H1 (cell line): ENCODE results near the gene CD96. TPM values are rescaled to one million over a fixed set of nuclear protein-coding genes. Genes with fewer than 3 reads are reported as not detected.

ENCODE experiments used
- CTCF ChIA-PET: fragments of 300-600 bp; sonication (Branson Sonifier 250); formaldehyde crosslinking; loops from one replicate; lab custom pipeline; 2021; ENCODE audit not compliant: partially characterized antibody; lab: Charles Lee
- POLR2A ChIA-PET: fragments of 300-600 bp; sonication (Branson Sonifier 250); formaldehyde crosslinking; loops from one replicate; lab custom pipeline; 2021; ENCODE audit warnings: inconsistent platforms; ENCODE audit not compliant: partially characterized antibody; lab: Charles Lee
- DNase-seq, 2 experiments: peaks; one replicate each; pipeline versions ENCODE4 v3.0.0 to v3.0.0-alpha.2; 2010 to 2022; ENCODE audit warnings: low spot score in 2 of 2, low read depth in 1 of 2, mixed read lengths in 1 of 2
- FAIRE-seq: peaks from 2 replicates; lab custom pipeline; 2011; peaks lifted over from hg19 to GRCh38; lab: Jason Lieb, UNC
- H2AFZ ChIP-seq: 2 replicates; pipeline ENCODE4 v1.8.1; 2012; ENCODE audit warnings: low read length, inconsistent platforms
- H2AK5ac ChIP-seq: 2 replicates; pipeline ENCODE4 v1.6.1; 2013; ENCODE audit warnings: low read depth, low read length
- H2BK120ac ChIP-seq: replicated peaks from 2 replicates; pipeline ENCODE3; 2013; ENCODE audit warnings: low read depth, low read length, inconsistent platforms
- H2BK12ac ChIP-seq: 2 replicates; pipeline ENCODE4 v1.6.1; 2013; ENCODE audit warnings: low read depth, low read length
- H2BK15ac ChIP-seq: 2 replicates; pipeline ENCODE4 v1.6.1; 2013; ENCODE audit warnings: low read length
- H2BK20ac ChIP-seq: 2 replicates; pipeline ENCODE4 v1.6.1; 2013; ENCODE audit warnings: low read length
- H2BK5ac ChIP-seq: 2 replicates; pipeline ENCODE4 v1.6.1; 2013; ENCODE audit warnings: low read depth, low read length
- H3K14ac ChIP-seq: 2 replicates; pipeline ENCODE4 v1.6.1; 2013; ENCODE audit warnings: inconsistent platforms; ENCODE audit not compliant: insufficient read length
- H3K18ac ChIP-seq: 2 replicates; pipeline ENCODE4 v1.6.1; 2013; ENCODE audit warnings: low read length; ENCODE audit errors: extremely low read depth
- H3K23ac ChIP-seq: 2 replicates; pipeline ENCODE4 v1.6.1; 2013; ENCODE audit warnings: inconsistent platforms; ENCODE audit not compliant: insufficient read length
- H3K23me2 ChIP-seq: 2 replicates; pipeline ENCODE4 v1.6.1; 2013; ENCODE audit warnings: low read depth, low read length
- H3K27ac ChIP-seq: 2 replicates; pipeline ENCODE4 v1.6.1; 2011; ENCODE audit warnings: low read depth, low read length, inconsistent platforms
- H3K27me3 ChIP-seq, 4 experiments: replicated peaks in 1 of 4; 1 replicate in 1 of 4; 2 replicates in 3 of 4; pipeline versions ENCODE4 v1.6.1 to v1.8.1; 2011 to 2013; ENCODE audit warnings: low read length in 3 of 4, mild to moderate bottlenecking in 3 of 4, inconsistent platforms in 2 of 4, mixed read lengths in 2 of 4, moderate library complexity in 1 of 4; ENCODE audit not compliant: control insufficient read depth in 3 of 4, insufficient read depth in 3 of 4; ENCODE audit errors: extremely low read depth in 1 of 4
- H3K36me3 ChIP-seq, 4 experiments: 2 replicates each; pipeline versions ENCODE4 v1.6.1 to v1.8.1; 2011 to 2013; ENCODE audit warnings: mild to moderate bottlenecking in 4 of 4, low read length in 3 of 4, moderate library complexity in 2 of 4, control low read depth in 1 of 4, inconsistent platforms in 1 of 4; ENCODE audit not compliant: insufficient read depth in 4 of 4, control insufficient read depth in 2 of 4
- H3K4ac ChIP-seq: replicated peaks from 2 replicates; pipeline ENCODE3; 2013; ENCODE audit warnings: low read length, low read depth, mixed read lengths, inconsistent platforms; ENCODE audit not compliant: insufficient read length
- H3K4me1 ChIP-seq, 4 experiments: replicated peaks in 1 of 4; 1 replicate in 1 of 4; 2 replicates in 3 of 4; pipeline versions ENCODE4 v1.6.1 to v1.8.1; 2011 to 2013; ENCODE audit warnings: low read length in 3 of 4, inconsistent platforms in 2 of 4, mixed read lengths in 1 of 4; ENCODE audit not compliant: insufficient read depth in 4 of 4, control insufficient read depth in 3 of 4
- H3K4me2 ChIP-seq, 2 experiments: 2 replicates each; pipeline versions ENCODE4 v1.6.1 to v1.8.1; 2011 to 2013; ENCODE audit warnings: low read depth in 2 of 2, low read length in 2 of 2, control low read depth in 1 of 2, inconsistent platforms in 1 of 2, mild to moderate bottlenecking in 1 of 2; ENCODE audit not compliant: insufficient read depth in 1 of 2
- H3K4me3 ChIP-seq, 4 experiments: fragments of 200-600, 300-600 bp in 1 of 4; sonication (generic), shearing (Covaris generic), sonication (Bioruptor Twin) in 1 of 4; 2 replicates each; pipeline versions ENCODE4 v1.5.1 to v1.8.1; 2011 to 2016; ENCODE audit warnings: low read length in 4 of 4, low read depth in 3 of 4, control low read depth in 2 of 4, inconsistent platforms in 2 of 4, mild to moderate bottlenecking in 2 of 4, mixed read lengths in 1 of 4, moderate library complexity in 1 of 4; ENCODE audit not compliant: insufficient read depth in 2 of 4; ENCODE audit errors: extremely low read depth in 1 of 4
- H3K56ac ChIP-seq: replicated peaks from 2 replicates; pipeline ENCODE3; 2013; ENCODE audit warnings: low read depth, mild to moderate bottlenecking, mixed read lengths, low read length, inconsistent platforms; ENCODE audit not compliant: insufficient read length
- H3K79me1 ChIP-seq: 2 replicates; pipeline ENCODE4 v1.6.1; 2013; ENCODE audit warnings: low read depth, low read length, control low read depth
- H3K79me2 ChIP-seq, 2 experiments: 2 replicates each; pipeline versions ENCODE4 v1.6.1 to v1.8.1; 2012 to 2013; ENCODE audit warnings: low read length in 2 of 2, mild to moderate bottlenecking in 2 of 2, inconsistent platforms in 1 of 2; ENCODE audit not compliant: insufficient read depth in 2 of 2, control insufficient read depth in 1 of 2
- H3K9ac ChIP-seq, 4 experiments: replicated peaks in 1 of 4; 1 replicate in 1 of 4; 2 replicates in 3 of 4; pipeline versions ENCODE4 v1.6.1 to v1.8.1; 2011 to 2013; ENCODE audit warnings: low read depth in 3 of 4, low read length in 3 of 4, control low read depth in 2 of 4, mild to moderate bottlenecking in 2 of 4, moderate library complexity in 2 of 4, inconsistent platforms in 1 of 4; ENCODE audit errors: extremely low read depth in 1 of 4
- H3K9me3 ChIP-seq, 2 experiments: 2 replicates each; pipeline versions ENCODE4 v1.6.1 to v1.8.1; 2012 to 2013; ENCODE audit warnings: mild to moderate bottlenecking in 2 of 2, moderate library complexity in 2 of 2, control low read depth in 1 of 2, inconsistent platforms in 1 of 2, low read depth in 1 of 2, low read length in 1 of 2, mixed read lengths in 1 of 2; ENCODE audit not compliant: insufficient read depth in 2 of 2
- H4K20me1 ChIP-seq, 2 experiments: replicated peaks in 1 of 2; 2 replicates each; pipeline versions ENCODE3 to v1.8.1; 2011 to 2013; ENCODE audit warnings: inconsistent platforms in 2 of 2, low read length in 2 of 2, mild to moderate bottlenecking in 1 of 2; ENCODE audit not compliant: insufficient read depth in 2 of 2, control insufficient read depth in 1 of 2
- H4K5ac ChIP-seq: 2 replicates; pipeline ENCODE4 v1.6.1; 2013; ENCODE audit warnings: low read length, low read depth, mixed read lengths, inconsistent platforms; ENCODE audit not compliant: insufficient read length
- H4K8ac ChIP-seq: 2 replicates; pipeline ENCODE4 v1.8.0; 2013; ENCODE audit warnings: mild to moderate bottlenecking, moderate library complexity, low read length, inconsistent platforms; ENCODE audit not compliant: insufficient read depth; ENCODE audit errors: extremely low read depth
- H4K91ac ChIP-seq: replicated peaks from 2 replicates; pipeline ENCODE3; 2013; ENCODE audit warnings: low read length, mixed read lengths, inconsistent platforms; ENCODE audit not compliant: insufficient read length
- CEBPB ChIP-seq: IDR thresholded peaks from 2 replicates; pipeline ENCODE4 v1.6.1; 2012; ENCODE audit warnings: low read depth, low read length
- CHD1 ChIP-seq: IDR thresholded peaks from 2 replicates; pipeline ENCODE4 v1.6.1; 2012; ENCODE audit warnings: low read depth, low read length, improper control_type of control experiment
- CTCF ChIP-seq, 3 experiments: IDR thresholded peaks; 1 replicate in 2 of 3; 2 replicates in 1 of 3; pipeline versions ENCODE4 v1.5.1 to v1.6.1; 2011; ENCODE audit warnings: low read length in 3 of 3, mild to moderate bottlenecking in 3 of 3, inconsistent platforms in 2 of 3, low read depth in 1 of 3, moderate library complexity in 1 of 3; ENCODE audit not compliant: insufficient read depth in 1 of 3; ENCODE audit errors: control extremely low read depth in 1 of 3
- PHF8 ChIP-seq: fragments of 200-600 bp; sonication (generic); conservative IDR thresholded peaks from 2 replicates; pipeline ENCODE4 v1.7.1; 2012; ENCODE audit warnings: low read depth, mild to moderate bottlenecking, inconsistent platforms, low read length, moderate library complexity
- RAD21 ChIP-seq, 2 experiments: IDR thresholded peaks in 1 of 2; conservative IDR thresholded peaks in 1 of 2; 2 replicates each; pipeline ENCODE4 v1.6.1; 2011; ENCODE audit warnings: low read depth in 2 of 2, low read length in 2 of 2, improper control_type of control experiment in 1 of 2, inconsistent platforms in 1 of 2, mild to moderate bottlenecking in 1 of 2, moderate library complexity in 1 of 2
- SIX5 ChIP-seq: IDR thresholded peaks from 2 replicates; pipeline ENCODE4 v1.6.1; 2011; ENCODE audit warnings: mild to moderate bottlenecking, low read depth, low read length
- WGBS, 2 experiments: shearing (Covaris generic) in 1 of 2; methylation state at CpG; one replicate each; pipeline versions ENCODE4 v1.1.6 to v1.1.7; 2013 to 2015; ENCODE audit warnings: low lambda C conversion rate in 2 of 2, mixed read lengths in 2 of 2, inconsistent platforms in 1 of 2, low coverage in 1 of 2, missing lambda C conversion rate in 1 of 2; ENCODE audit not compliant: insufficient replicate concordance in 2 of 2, insufficient coverage in 1 of 2, insufficient read length in 1 of 2; ENCODE audit errors: extremely low coverage in 1 of 2, missing lambda C conversion rate in 1 of 2; 5-methylcytosine and 5-hydroxymethylcytosine counted together
- polyA plus RNA-seq, 7 experiments: library from polyadenylated mRNA; depleted of rRNA in 3 of 7; stranded (reverse) in 5 of 7; unstranded in 2 of 7; fragments of >200 nt in 5 of 7; fragments of 200-250 nt in 2 of 7; gene quantifications; 1 replicate in 5 of 7; 2 replicates in 1 of 7; 4 replicates in 1 of 7; pipeline versions ENCODE4 v1.2.1 to v1.2.3, GENCODE V29; 2011 to 2013; ENCODE audit warnings: missing spikeins in 2 of 7, mixed read lengths in 2 of 7
- total RNA-seq: library from RNA; stranded (reverse); fragmentation: NEBNext Ultra II Directional; extraction: Animal tissue kit (Norgen Biotek cat#: 25700); gene quantifications from 2 replicates; pipeline ENCODE4 v1.2.1, GENCODE V29; 2021

Gene CD96
- total and polyA plus RNA-seq, 2 of the 8 experiments (the other 6 are each of a cell fraction or from before 2014, with no cell fraction given), result not detected

- H3K4me3 ChIP-seq, result no peak overlapping the region
- no peaks in the 10 kb centered on the region for H3K9me3 ChIP-seq
- TF ChIP-seq SIX5 (no peak), CEBPB (no peak), RAD21 (IDR thresholded peaks at IDR 0.05 in 1 of 2, conservative IDR thresholded peaks at IDR 0.05 in 1 of 2; ENCODE audit: low read depth in 2 of 2, low read length in 2 of 2) (peak; percentile 98 to 99), CTCF (IDR thresholded peaks at IDR 0.05; ENCODE audit: control extremely low read depth in 1 of 3, insufficient read depth in 1 of 3, low read depth in 1 of 3, low read length in 3 of 3) (peak; percentile 87 to 93 (median 88)), CHD1 (no peak), PHF8 (no peak)
- WGBS, 2 experiments, result 56% methylated on average over 10 of the region's 10 CpGs; no CpG with 5 or more reads in 1 of the 2 experiments
- H3K27me3 ChIP-seq, result no peaks in the 10 kb centered on the region
- no peaks in the 10 kb centered on the region for H3K79me1 ChIP-seq
- FAIRE-seq (peak; percentile 32), DNase-seq (peak; percentile 21 to 71)
- ChIA-PET POLR2A (no interaction called here), CTCF (interaction anchor here (0.6 to 2.0 kb wide), 9 partner anchors 8 to 572 kb away, joined by 3 to 4 read pairs (median 3); no protein-coding TSS in a partner anchor)
- no peak overlapping the region for H3K14ac ChIP-seq
- H3K27ac ChIP-seq, result no peak overlapping the region
- H3K23ac ChIP-seq, result no peak overlapping the region
- H4K20me1 ChIP-seq, result no peaks in the 10 kb centered on the region
- H2BK12ac ChIP-seq, result no peak overlapping the region
- H3K23me2 ChIP-seq, result no peaks in the 10 kb centered on the region
- H3K36me3 ChIP-seq, result no peaks in the 10 kb centered on the region
- no peak overlapping the region for H2BK20ac ChIP-seq
- no peak overlapping the region for H3K4ac ChIP-seq
- H4K8ac ChIP-seq, result no peak overlapping the region
- H2AFZ ChIP-seq, result peak overlapping the region; percentile 82
- H2BK120ac ChIP-seq, result no peak overlapping the region
- H4K91ac ChIP-seq, result no peak overlapping the region
- no peaks in the 10 kb centered on the region; a peak in 1 of 7 replicates for H3K4me1 ChIP-seq
- no peak overlapping the region for H2BK5ac ChIP-seq
- no peak overlapping the region for H2BK15ac ChIP-seq
- H4K5ac ChIP-seq, result no peak overlapping the region
- H3K4me2 ChIP-seq, result no peak overlapping the region
- H3K56ac ChIP-seq, result no peak overlapping the region
- no peak overlapping the region for H3K18ac ChIP-seq
- H3K79me2 ChIP-seq, result no peaks in the 10 kb centered on the region
- no peak overlapping the region for H2AK5ac ChIP-seq
- no peak overlapping the region for H3K9ac ChIP-seq
These were observed 2.4 kb upstream of the CD96 start for GRCh38 chr3:111539351-111540331.
